RCC 7860 (cell line): ENCODE measurements around the gene THUMPD2.
A peak's percentile ranks its signal among the peaks of the same experiment; 100 is the strongest.
"Not testable (repeated sequence)": the region's sequence is repeated elsewhere in the genome, so short reads cannot be mapped to it uniquely, and the experiment has no call there.

Experiments used
- DNase-seq: peaks from one replicate; pipeline ENCODE4 v3.0.0-alpha.2; 2015; ENCODE audit warnings: low spot score
- FAIRE-seq: peaks from 2 replicates; lab custom pipeline; 2012; peaks lifted over from hg19 to GRCh38; lab: Jason Lieb, UNC

The THUMPD2 gene

DNA sequence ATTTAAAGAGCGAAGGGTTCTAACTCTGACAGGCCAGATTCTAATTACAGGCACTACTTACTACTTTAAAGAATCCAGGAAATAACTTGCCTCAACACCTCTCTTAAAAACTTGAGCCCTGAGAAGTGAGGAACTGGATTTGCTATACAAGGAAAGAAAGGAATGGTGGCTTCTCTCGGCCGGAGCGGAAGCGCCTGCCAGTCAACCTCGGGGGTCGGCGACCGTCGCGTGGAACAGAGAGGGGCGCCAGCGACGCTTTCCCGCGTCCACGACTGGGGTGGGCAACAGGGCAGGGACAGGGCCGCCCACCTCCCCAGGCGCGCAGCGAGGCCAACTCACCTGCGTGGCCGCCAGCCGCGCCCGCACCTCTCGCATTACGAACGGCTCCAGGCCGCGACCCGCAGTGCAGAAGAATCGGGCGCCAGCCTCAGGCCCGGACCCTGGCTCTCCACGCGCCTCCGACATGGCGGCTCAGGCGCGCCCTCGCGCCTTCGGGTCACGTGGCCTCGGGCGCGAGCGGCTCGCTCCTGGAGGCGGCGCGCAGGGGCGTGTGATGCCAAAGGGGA lies at the start of gene THUMPD2:
Gene THUMPD2, minus strand, starts transcription at position 484 of the 566 bp plus-strand sequence. Its CDS starts 19 bp downstream, at position 465.
- DNase-seq: peak; percentile 17
- no peak for FAIRE-seq

DNA sequence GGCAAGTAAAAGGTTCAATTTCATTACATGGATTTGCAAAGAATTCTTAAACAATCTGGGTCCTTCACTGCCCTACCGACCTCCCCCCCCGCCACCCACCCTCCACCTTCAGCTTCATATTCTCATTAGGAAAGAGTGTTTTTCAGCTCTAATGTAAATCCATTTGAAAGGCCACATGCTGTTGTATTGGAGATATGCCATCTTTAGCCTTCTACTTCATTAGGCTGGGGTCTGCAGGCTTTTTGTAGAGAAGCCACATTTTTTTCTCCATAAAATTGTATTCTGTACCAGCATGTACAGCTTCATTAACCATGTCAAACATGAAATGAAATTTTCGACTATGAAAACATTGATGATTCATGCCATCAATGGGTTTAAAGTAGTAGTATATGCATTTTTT lies 42.8 kb upstream of the THUMPD2 start:
- DNase-seq (no peak), FAIRE-seq (no peak)

GRCh38 chr2:39816845-39817244 lies 37.8 kb upstream of the THUMPD2 start:
- DNase-seq (no peak), FAIRE-seq (no peak)

DNA sequence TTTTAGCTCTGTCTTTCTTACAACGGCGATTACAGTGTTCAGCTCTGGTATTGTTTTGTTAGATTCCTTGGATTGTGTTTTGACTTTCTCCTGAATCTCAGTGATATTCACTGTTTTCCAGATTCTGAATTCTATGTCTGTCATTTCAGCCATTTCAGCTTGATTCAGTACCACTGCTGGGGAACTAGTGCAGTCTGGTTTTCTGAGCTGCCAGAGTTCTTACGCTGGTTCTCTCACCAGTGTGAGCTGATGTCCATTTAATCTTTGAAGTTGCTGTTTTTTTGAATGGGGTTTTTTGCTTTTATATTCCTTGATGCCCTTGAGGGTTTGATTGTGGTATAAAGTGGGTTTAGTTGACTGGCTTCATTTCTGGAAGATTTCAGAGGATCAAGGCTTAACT lies 37.4 kb upstream of the THUMPD2 start:
- no peak for FAIRE-seq
- no peak for DNase-seq

DNA sequence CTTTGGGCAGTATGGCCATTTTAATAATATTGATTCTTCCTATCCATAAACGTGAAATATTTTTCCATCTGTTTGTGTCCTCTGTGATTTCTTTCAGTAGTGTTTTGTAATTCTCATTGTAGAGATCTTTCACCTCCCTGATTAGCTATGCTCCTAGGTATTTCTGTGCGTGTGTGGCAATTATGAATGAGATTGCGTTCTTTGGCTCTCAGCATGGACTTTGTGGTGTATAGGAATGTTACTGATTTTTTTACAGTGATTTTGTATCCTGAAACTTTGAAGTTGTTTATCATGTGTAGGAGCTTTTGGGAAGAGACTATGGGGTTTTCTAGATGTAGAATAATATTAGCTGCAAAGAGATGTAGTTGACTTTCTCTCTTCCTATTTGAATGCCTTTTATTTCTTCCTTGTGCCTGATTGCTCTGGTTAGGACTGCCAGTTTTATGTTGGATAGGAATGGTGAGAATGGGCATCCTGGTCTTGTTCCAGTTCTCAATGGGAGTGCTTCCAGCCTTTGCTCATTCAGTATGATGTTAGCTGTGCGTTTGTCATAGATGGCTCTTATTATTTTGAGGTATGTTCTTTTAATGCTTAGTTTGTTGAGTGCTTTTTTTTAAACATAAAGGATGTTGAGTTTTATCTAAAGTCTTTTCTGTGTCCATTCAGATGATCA lies 27.0 kb upstream of the THUMPD2 start:
- FAIRE-seq (no peak), DNase-seq (no peak)

- FAIRE-seq (no peak), DNase-seq (no peak)
Measured at GRCh38 chr2:39803839-39804238, 24.8 kb upstream of the THUMPD2 start.

GRCh38 chr2:39800752-39801151 lies 21.7 kb upstream of the THUMPD2 start:
- FAIRE-seq: no peak
- no peak for DNase-seq

GRCh38 chr2:39796134-39796533 lies 17.1 kb upstream of the THUMPD2 start:
- FAIRE-seq (no peak), DNase-seq (no peak)

DNA sequence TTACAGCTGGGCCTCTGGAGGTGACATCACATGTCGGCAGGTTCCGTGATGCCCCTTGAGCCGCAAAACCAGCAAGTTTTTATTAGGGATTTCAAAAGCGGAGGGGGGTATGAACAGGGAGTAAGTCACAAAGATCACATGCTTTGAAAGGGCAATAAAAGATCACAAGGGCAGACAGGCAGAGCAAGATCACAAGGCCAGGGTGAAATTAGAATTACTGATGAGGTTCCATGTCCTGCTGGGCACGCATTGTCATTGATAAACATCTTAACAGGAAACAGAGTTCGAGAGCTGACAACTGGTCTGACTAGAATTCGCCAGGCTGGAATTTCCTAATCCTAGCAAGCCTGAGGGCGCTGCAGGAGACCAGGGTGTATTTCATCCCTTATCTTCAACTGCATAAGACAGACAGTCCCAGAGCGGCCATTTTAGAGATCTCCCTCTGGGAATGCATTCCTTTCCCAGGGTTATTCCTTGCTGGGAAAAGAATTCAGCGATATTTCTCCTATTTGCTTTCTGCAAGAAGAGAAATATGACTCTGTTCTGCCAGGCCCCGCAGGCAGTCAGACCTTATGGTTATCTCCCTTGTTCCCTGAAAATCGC lies 11.3 kb upstream of the THUMPD2 start:
- not testable (repeated sequence) for FAIRE-seq, DNase-seq

DNA sequence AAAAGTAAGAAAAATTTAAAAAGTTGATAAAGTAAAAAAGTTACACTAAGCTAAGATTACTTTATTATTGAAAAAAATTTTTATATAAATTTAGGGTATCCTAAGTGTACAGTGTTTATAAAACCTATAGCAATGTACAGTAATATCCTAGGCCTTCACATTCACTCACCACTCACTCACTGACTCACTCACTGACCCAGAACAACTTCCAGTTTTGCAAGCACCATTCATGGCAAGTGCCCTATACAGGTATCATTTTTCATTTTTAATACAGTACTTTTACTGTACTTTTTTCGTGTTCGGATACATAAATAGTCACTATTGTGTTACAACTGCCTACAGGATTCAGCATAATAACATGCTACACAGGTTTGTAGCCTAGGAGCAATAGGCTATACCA lies 8.9 kb upstream of the THUMPD2 start:
- FAIRE-seq (no peak), DNase-seq (no peak)

DNA sequence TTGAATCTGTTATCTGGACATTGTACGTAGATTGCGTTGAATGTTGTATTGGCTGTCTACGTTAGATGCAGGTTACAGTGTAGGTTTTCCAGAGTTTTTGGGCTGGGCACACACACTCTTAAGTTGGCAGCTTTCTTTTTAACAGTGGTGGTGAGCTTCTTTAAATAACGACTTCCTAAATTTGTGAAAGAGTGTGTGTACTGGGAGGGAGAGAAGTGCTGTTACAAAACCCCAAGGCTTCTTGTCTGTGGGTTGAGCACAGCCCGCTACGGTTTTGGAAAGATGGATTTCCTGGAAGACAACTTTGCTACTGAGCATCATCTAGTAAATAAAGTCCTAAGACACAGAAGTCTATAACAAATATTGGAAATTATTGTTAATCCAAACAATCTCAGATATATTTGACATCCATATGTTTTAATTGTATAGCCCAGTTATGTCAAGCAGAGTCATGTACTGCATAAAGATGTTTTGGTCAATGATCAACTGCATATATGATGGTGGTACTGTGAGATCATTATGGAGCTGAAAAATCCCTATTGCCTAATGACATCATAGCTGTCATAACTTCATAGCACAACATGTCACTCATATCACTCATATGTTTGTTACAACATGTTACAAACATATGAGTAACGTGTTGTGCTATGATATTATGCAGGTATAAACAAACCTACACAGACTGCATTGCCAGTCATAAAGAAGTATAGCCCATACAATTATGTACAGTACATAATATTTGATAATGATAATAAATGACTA lies 7.9 kb upstream of the THUMPD2 start:
- DNase-seq: no peak
- FAIRE-seq: no peak

GRCh38 chr2:39782591-39782990 lies 3.5 kb upstream of the THUMPD2 start:
- FAIRE-seq (no peak), DNase-seq (no peak)

DNA sequence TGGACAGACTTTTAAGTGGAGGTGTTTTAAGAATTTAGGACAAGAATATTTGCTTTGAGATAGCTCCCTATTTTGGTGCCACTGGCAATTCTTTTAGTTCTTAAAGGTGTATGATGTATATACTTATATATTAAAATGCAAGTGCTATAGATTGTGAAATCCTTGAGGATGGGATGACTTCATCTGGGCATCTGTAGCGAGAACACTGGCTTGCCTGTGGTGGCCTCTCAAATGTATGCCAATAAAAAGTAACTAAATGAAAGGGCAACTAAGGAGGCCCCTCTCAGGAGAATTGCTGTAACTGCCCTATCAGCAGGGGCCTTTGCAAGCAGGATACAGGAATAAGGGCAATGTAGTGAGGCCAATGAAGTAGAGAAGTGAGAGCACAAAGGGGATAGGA lies 2.6 kb upstream of the THUMPD2 start:
- DNase-seq (no peak), FAIRE-seq (no peak)

DNA sequence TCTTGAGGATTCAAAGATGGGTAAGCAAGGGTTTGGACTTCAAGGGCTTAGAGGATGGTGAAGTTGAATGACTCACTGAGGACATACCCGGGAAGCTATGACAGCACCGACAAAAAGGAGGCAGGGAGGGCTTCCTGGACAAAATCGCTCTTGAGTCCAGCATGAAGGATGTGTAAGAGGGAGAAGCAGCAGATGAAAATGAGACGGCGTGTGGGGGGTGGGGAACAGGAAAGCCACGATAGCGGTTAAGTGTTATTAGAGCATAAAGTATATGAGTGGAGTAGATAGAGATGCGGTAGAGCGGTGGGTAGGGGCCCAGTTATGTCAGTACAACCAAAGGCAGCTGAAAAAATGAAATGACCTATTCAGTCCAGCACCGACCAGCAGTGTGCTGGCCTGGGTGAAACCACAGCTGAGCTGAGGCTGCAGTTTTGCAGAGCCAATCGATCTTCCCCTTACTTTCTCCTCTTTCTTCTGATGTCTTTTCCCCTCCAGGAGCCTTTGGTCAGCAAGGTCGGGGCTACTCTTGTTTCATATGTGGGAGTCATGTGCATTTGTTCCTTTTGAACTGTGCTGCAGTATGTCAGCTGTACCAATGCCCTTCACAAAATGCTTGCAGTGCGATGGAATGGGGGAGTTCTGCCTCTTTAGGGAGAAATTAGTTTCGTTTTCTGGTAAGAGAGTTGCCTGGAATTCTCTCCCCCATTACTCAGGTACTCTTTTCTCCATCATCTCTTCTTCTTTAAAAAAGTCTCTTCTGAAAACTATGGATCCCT lies 2.0 kb upstream of the THUMPD2 start:
- FAIRE-seq (no peak), DNase-seq (peak; percentile 47)

DNA sequence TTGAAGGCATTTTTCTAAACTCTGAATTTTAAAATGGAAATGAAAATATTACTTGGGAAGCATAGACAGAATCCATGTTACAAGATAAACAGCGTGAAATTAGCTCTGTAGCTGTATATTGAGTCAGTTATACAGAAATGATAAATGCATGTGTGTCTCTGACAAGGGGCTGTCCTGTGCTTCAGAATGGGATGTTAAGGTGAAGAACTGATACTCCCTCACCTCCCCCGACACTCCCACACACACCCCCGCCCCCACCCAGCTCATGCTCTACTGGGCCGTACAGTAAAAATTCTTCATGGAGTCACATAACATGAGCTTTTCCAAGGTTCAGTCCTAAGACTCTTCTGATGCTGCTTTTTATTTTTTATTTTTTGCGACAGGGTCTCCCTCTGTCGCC lies 869 bp upstream of the THUMPD2 start:
- DNase-seq (no peak), FAIRE-seq (no peak)

GRCh38 chr2:39779341-39779851 lies 338 bp upstream of the THUMPD2 start:
- DNase-seq (no peak), FAIRE-seq (no peak)

DNA sequence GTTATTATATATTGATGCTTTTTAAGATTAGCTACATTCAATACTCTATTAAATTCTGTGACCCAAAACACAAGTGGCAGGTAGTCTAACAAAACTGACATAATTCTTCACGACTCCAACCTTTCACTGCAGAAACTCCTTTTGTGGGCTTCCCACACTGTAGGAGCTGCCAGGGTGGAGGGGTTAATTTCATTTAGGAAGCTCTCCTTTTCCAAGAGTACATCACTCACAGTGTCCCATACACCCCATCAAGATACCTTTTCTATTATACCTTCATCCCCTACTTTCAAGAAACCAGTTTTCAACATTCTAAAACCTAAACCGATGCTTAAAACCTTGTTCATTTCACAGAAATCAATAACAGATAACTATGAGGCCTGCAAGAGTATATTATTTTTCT lies 825 bp downstream of the THUMPD2 start:
- DNase-seq (no peak), FAIRE-seq (no peak)

DNA sequence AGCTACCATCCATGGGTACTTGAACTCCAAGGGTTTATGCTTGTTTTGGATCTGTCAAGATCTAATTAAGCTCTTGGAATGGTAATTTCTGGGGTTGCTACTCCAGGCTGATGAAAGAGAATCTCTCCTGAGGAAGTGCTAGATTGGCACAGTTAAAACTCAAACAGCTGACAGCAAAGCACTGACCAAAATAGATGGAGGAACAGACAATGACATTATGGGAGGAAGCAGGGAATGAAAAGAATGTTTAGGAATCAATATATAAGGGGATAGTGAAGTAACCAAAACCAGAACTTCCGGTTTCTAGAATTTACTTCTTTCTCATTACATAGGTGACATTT lies 6.3 kb downstream of the THUMPD2 start:
- FAIRE-seq (no peak), DNase-seq (no peak)

DNA sequence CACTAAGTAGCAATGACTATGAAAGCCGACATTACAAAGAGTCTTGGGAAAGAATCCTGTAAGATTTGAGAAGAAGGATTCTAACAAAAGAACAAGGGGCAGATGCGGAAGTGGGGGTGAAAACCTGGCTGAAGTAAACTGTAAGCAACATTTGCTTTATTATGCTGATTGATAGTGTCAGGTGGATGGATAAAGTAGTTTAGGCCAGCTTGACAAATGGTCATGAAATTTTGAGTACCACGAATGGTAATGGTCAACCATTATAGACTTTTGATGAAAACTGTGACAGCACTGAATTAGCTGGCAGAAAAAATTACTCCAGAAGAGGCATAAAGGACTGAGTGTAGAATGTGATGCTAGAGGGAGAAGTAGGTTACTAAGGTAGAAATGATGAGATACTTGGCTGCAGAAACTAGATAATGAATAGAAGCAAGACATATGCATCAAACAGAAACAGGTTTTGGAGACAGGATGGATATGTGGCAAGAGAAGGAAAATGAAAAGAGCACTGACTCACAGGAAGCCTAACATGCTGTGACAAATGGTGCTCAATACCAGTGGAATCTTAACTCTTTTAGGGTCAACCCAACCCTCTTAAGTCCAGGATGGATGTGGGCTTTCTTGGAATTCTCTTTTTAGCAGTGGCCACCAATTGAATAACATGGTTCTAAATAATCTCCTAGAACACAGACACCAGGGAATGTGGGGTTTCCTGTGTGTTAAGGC lies 6.8 kb downstream of the THUMPD2 start:
- DNase-seq (no peak), FAIRE-seq (no peak)

GRCh38 chr2:39762448-39762847 lies 16.6 kb downstream of the THUMPD2 start:
- FAIRE-seq (no peak), DNase-seq (no peak)
